Measurements from ENCODE around the gene IRGC.

DNA sequence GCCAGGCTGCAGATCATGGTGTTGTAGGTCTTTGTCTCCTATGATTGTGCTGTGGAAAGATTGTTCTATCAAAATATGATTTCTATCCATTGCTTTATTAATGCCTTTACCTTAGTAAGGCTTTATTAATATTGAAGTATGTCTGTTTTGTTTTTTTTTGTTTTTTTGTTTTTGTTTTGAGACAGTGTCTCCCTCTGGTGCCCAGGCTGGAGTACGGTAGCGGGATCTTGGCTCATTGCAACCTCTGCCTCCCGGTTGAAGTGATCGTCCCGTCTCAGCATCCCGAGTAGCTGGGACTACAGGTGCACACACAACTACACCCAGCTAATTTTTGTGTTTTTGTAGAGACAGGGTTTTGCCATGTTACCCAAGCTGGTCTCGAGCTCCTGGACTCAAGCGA, 7.7 kb downstream of the IRGC start:
- TF ChIP-seq, protein P1, sequence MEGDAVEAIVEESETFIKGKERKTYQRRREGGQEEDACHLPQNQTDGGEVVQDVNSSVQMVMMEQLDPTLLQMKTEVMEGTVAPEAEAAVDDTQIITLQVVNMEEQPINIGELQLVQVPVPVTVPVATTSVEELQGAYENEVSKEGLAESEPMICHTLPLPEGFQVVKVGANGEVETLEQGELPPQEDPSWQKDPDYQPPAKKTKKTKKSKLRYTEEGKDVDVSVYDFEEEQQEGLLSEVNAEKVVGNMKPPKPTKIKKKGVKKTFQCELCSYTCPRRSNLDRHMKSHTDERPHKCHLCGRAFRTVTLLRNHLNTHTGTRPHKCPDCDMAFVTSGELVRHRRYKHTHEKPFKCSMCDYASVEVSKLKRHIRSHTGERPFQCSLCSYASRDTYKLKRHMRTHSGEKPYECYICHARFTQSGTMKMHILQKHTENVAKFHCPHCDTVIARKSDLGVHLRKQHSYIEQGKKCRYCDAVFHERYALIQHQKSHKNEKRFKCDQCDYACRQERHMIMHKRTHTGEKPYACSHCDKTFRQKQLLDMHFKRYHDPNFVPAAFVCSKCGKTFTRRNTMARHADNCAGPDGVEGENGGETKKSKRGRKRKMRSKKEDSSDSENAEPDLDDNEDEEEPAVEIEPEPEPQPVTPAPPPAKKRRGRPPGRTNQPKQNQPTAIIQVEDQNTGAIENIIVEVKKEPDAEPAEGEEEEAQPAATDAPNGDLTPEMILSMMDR (IDR thresholded peaks at IDR 0.05) = peak; percentile 26 to 60 (median 39)
- TF ChIP-seq EP300 (IDR thresholded peaks at IDR 0.05; ENCODE audit: low read depth) = no peak

Data from transverse colon (tissue), 3 donors.